Measurements from ENCODE around the gene PSKH1.
"Not testable (repeated sequence)": the region's sequence is repeated elsewhere in the genome, so short reads cannot be mapped to it uniquely, and the experiment has no call there.

Gene PSKH1

DNA sequence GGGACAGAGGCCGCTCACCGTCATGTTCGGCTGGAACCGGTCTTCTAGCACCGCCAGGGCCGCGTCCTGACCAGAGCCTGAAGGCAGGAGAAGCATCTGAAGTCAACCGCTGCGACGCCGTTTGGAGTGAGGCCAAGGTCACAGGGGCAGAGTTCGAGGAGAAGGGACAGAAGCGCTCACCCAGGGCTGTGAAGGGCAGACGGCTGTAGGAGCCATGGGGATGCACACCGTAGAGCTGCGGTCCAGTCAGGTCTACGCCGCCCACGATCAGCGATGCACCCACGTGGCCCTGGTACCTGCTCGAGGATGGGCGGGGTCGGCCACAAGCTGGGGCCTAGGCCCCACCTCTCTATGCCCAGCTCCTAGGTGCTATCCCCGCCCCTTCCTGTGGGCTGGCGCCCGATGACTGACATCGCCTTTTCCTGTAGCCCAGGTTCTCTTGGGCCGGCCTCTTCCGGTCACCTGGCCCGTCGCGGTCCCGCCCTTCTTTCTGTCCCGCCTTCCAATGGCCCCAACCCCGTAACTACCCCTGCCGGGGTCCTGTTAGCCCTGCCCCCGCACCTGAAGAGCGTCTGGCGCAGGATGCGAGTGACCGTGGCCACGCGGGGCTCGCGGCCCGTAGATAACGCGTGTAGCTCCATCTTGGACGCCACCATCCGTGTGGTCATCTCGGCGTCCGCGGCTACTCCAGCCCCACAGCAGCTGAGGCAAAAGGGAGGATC, 42.5 kb downstream of the PSKH1 start:
- Histone ChIP-seq H3K9me3 (no peaks in the 10 kb centered on the region), H3K36me3 (no peaks in the 10 kb centered on the region), H3K4me3 (ENCODE audit: low read depth, low read length) (peak overlapping the region; percentile 86), H3K4me1 (no peaks in the 10 kb centered on the region; the same call in 1 of the 2 replicates), H3K27me3 (no peaks in the 10 kb centered on the region)
- no peak for TF ChIP-seq CTCF (IDR thresholded peaks at IDR 0.05; ENCODE audit: low read depth, low read length)
- peak; percentile 96 for DNase-seq

GRCh38 chr16:67936124-67936879, 43.2 kb downstream of the PSKH1 start, which contains the start of gene PSMB10:
PSMB10 (minus strand) TSS chr16:67936850; CDS start chr16:67936749, 101 bp downstream.
- H3K4me1 ChIP-seq = no peaks in the 10 kb centered on the region; the same call in 1 of the 2 replicates
- no peaks in the 10 kb centered on the region for H3K9me3 ChIP-seq
- H3K36me3 ChIP-seq = no peaks in the 10 kb centered on the region
- no peaks in the 10 kb centered on the region for H3K27me3 ChIP-seq
- TF ChIP-seq CTCF (IDR thresholded peaks at IDR 0.05; ENCODE audit: low read depth, low read length) = no peak
- H3K4me3 ChIP-seq (ENCODE audit: low read depth, low read length) = peak within 1 kb of the TSS; percentile 86
- peak; percentile 40 for DNase-seq

- H3K4me1 ChIP-seq = peaks cover 4% of the 10 kb centered on the region
- no peaks in the 10 kb centered on the region for H3K9me3 ChIP-seq
- DNase-seq = no peak
- no peak for TF ChIP-seq CTCF (IDR thresholded peaks at IDR 0.05; ENCODE audit: low read depth, low read length)
- no peaks in the 10 kb centered on the region for H3K36me3 ChIP-seq
- peak overlapping the region; percentile 86 for H3K4me3 ChIP-seq (ENCODE audit: low read depth, low read length)
- H3K27me3 ChIP-seq = no peaks in the 10 kb centered on the region
Observed at GRCh38 chr16:67936880-67937605, 44.0 kb downstream of the PSKH1 start.

DNA sequence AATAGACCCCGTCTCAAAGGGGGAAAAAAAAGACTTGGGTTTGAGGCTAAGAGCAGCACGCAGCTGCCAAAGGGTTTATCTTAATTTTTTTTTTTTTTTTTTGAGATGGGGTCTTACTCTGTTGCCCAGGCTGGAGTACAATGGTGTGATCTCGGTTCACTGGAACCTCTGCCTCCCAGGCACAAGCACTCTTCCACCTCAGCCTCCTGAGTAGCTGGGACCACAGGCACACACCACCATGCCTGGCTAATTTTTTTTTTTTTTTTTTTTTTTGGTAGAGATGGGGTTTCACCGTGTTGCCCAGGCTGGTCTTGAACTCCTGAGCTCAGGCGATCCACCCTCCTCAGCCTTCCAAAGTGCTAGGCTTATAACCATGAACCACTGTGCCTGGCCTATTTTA, 44.7 kb downstream of the PSKH1 start:
- H3K36me3 ChIP-seq; H3K4me3 ChIP-seq (ENCODE audit: low read depth, low read length); H3K4me1 ChIP-seq; H3K9me3 ChIP-seq; H3K27me3 ChIP-seq; DNase-seq: not testable (repeated sequence)

DNA sequence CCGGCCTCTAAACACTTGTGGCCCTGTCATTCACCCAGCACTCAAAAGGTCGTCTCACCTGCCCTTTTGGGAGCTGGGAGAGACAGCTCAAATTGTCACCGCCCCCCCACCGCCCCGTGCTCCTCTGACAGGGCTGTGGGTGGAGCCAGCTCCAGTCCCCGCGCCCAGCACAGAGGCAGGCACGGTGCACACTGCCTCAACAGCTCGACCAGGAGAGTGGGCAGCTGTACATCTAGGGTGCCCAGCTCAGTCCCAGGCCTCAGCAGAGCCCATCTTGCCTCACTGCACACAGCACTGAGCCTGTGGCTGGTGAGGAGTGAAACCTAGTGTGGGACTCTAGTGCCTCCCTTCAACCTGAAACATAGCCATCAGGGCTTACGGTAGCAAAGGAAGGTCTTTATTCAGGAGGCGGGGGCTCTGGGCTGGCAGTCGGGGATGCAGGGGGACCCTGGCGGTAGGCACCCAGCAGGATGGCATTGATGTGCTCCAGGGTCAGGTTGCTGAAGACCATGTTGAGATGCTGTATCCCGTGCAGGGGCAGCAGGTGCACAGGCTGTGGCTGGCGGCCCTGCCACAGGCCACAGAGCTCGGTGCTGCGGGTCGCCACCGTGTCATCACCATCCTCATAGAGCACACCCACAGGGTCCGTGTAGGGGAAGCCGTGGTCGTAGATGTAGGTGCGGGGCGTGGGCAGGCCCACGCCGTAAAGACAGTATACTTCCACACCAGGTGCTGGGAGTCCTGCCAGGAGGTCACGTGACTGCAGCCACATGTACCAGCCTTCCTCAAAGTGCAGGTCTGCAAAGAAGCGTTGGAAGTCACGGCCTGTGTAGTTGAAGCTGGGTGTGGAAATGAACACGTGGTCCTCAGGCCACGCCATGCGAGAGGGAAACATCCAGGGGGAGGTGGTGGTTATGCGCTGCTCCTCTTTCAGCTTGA, 46.7 kb downstream of the PSKH1 start:
- no peak for DNase-seq
- no peak for TF ChIP-seq CTCF (IDR thresholded peaks at IDR 0.05; ENCODE audit: low read depth, low read length)

More for the DNA sequence above, 46.7 kb downstream of the PSKH1 start:
- Histone ChIP-seq H3K4me1 (peaks cover 7% of the 10 kb centered on the region), H3K27me3 (no peaks in the 10 kb centered on the region), H3K4me3 (ENCODE audit: low read depth, low read length) (no peak overlapping the region), H3K36me3 (no peaks in the 10 kb centered on the region), H3K9me3 (no peaks in the 10 kb centered on the region)
